ENCODE data around the gene KPNA1. TPM values are rescaled to one million over a fixed set of nuclear protein-coding genes. Genes with fewer than 3 reads are reported as not detected.

The KPNA1 gene
- total RNA-seq, 1 donor from 2014 or later: 54.0 TPM

DNA sequence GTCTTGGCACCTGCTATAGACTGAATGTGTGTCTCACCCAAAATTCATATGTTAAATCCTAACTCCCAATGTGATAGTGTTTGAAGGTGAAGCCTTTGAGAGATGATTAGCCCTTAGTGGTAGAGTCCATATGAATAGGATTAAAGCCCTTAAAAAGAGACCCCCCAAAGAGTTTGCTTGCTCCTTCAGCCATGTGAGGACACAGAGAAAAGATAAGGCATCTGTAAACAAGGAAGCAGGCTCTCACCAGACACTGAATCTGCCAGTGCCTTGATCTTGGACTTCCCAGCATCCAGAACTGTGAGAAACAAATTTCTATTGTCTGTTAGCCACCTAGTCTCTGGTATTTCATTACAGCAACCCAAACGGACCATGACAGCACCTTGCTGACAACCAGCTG, 16.6 kb downstream of the KPNA1 start:
- Histone ChIP-seq H3K4me1 (peaks cover 11% of the 10 kb centered on the region), H3K27ac (no peak overlapping the region), H3K4me3 (no peak overlapping the region), H3K27me3 (no peaks in the 10 kb centered on the region), H3K9me3 (no peaks in the 10 kb centered on the region), H3K36me3 (peaks cover 0 to 31% of the 10 kb centered on the region in 2 donors)
- DNase-seq (ENCODE audit: extremely low spot score in 2 of 2): no peak
- intact Hi-C loops (cut with DNase I): no loop called here
- TF ChIP-seq POLR2A (IDR thresholded peaks at IDR 0.05) (no peak), POLR2AphosphoS5 (IDR thresholded peaks at IDR 0.05; ENCODE audit: insufficient read depth in 1 of 2, low read depth in 1 of 2) (no peak)
- TF ChIP-seq, protein P1, sequence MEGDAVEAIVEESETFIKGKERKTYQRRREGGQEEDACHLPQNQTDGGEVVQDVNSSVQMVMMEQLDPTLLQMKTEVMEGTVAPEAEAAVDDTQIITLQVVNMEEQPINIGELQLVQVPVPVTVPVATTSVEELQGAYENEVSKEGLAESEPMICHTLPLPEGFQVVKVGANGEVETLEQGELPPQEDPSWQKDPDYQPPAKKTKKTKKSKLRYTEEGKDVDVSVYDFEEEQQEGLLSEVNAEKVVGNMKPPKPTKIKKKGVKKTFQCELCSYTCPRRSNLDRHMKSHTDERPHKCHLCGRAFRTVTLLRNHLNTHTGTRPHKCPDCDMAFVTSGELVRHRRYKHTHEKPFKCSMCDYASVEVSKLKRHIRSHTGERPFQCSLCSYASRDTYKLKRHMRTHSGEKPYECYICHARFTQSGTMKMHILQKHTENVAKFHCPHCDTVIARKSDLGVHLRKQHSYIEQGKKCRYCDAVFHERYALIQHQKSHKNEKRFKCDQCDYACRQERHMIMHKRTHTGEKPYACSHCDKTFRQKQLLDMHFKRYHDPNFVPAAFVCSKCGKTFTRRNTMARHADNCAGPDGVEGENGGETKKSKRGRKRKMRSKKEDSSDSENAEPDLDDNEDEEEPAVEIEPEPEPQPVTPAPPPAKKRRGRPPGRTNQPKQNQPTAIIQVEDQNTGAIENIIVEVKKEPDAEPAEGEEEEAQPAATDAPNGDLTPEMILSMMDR (IDR thresholded peaks at IDR 0.05): no peak

DNA sequence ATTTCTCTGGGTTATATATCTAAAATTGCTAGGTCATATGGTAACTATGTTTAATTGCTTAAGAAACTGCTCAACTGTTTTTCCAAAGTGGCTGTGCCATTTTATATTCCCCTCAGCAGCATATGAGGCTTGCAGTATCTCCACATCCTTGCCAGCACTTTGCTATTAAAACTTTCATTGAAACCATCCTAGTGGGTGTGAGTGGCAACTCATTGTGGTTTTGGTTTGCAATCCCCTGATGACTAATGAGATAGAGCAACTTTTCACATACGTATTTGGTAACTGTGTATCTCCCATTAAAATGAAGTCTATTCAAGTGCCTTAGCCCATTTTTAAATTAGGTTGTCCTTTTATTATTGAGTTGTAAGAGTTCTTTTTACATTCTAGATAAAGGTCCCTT, 17.3 kb downstream of the KPNA1 start:
- intact Hi-C loops (cut with DNase I): no loop called here
- Histone ChIP-seq H3K27me3 (no peaks in the 10 kb centered on the region), H3K36me3 (peaks cover 0 to 31% of the 10 kb centered on the region in 2 donors), H3K27ac (no peak overlapping the region), H3K4me3 (no peak overlapping the region), H3K4me1 (peaks cover 11% of the 10 kb centered on the region), H3K9me3 (no peaks in the 10 kb centered on the region)
- DNase-seq (ENCODE audit: extremely low spot score in 2 of 2): no peak
- TF ChIP-seq POLR2AphosphoS5 (IDR thresholded peaks at IDR 0.05; ENCODE audit: insufficient read depth in 1 of 2, low read depth in 1 of 2) (peak in 1 of 2 donors; percentile 41), POLR2A (IDR thresholded peaks at IDR 0.05) (no peak)
- TF ChIP-seq, protein P1 (IDR thresholded peaks at IDR 0.05): no peak

DNA sequence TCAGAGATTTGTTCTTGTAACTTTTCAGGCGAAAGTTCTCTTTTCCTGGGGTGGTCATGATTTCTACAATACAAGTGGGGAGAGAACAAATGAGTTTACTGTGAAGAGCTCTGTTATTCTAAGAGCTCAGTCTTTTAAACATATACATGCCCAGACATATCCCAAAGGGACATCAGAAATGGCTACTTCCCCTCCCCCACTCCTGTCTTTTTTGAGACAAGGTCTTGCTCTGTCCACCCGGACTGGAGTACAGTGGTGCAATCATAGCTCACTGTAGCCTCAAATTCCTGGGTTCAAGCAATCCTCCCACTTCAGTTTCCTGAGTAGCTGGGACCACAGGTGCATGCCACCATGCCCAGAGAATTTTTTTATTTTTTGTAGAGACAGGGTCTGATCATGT, 18.2 kb downstream of the KPNA1 start:
- no peaks in the 10 kb centered on the region for H3K27me3 ChIP-seq
- H3K36me3 ChIP-seq: peaks cover 0 to 31% of the 10 kb centered on the region in 2 donors
- no peaks in the 10 kb centered on the region for H3K9me3 ChIP-seq
- H3K27ac ChIP-seq: no peak overlapping the region
- H3K4me3 ChIP-seq: no peak overlapping the region
- no peak for DNase-seq (ENCODE audit: extremely low spot score in 2 of 2)
- TF ChIP-seq POLR2A (IDR thresholded peaks at IDR 0.05): no peak
- TF ChIP-seq, protein P1 (IDR thresholded peaks at IDR 0.05): no peak
- no peak for TF ChIP-seq POLR2AphosphoS5 (IDR thresholded peaks at IDR 0.05; ENCODE audit: insufficient read depth in 1 of 2, low read depth in 1 of 2)
- intact Hi-C loops (cut with DNase I): no loop called here
- peaks cover 11% of the 10 kb centered on the region for H3K4me1 ChIP-seq

DNA sequence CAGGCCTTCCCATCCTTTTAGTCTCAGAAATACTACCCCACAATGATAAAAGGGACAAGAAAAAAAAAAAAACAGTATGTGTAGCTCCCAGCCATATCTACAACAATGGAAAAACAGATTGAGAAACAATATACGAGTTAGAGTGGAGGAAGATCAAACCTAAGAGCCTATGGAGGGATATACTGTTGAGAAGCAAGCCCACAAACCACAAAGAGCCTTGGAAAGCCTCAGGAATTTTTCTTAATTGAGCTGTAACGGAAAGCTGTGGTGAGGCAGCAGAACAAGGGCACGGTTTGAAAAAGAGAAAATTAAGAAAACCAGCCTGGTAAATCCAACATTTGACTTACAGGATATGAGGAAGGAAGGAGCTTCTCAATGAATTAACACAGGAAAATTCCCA, 21.4 kb downstream of the KPNA1 start:
- Histone ChIP-seq H3K9me3 (no peaks in the 10 kb centered on the region), H3K4me1 (peaks cover 11% of the 10 kb centered on the region), H3K4me3 (no peak overlapping the region), H3K36me3 (peaks cover 0 to 31% of the 10 kb centered on the region in 2 donors), H3K27ac (no peak overlapping the region), H3K27me3 (no peaks in the 10 kb centered on the region)
- TF ChIP-seq, protein P1 (IDR thresholded peaks at IDR 0.05): no peak
- TF ChIP-seq POLR2AphosphoS5 (IDR thresholded peaks at IDR 0.05; ENCODE audit: insufficient read depth in 1 of 2, low read depth in 1 of 2): no peak
- TF ChIP-seq POLR2A (IDR thresholded peaks at IDR 0.05): no peak
- DNase-seq (ENCODE audit: extremely low spot score in 2 of 2): no peak
- intact Hi-C loops (cut with DNase I): no loop called here

DNA sequence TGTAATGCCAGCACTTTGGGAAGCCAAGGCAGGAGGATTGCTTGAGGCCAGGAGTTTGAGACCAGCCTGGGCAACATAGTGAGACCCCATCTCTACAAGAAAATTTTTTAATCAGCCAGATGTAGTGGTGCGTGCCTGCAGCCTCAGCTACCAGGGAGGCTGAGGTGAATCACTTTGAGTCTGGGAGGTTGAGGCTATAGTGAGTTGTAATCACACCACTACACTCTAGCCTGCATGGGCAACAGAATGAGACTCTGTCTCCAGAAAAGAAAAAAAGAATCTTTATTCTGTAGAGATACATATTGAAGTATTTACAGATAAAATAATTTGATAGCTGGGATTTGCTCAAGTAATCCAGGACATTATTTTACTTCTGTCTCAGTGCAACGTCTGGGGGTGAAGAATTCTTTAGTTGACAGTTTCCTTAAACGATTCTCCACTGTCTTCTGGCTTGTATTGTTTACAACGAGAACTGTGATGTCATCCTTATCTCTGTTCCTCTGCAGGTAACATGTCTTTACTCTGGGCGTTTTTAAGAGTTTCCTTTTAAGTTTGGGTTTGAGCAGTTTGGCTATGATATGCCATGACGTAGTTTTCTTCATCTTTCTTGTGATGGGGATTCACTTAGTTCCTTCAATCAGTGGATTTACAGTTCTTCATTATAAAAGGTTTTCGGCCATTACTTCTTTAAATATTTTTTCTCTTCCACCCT, 26.3 kb downstream of the KPNA1 start:
- Histone ChIP-seq H3K36me3 (peaks cover 0 to 3% of the 10 kb centered on the region in 2 donors), H3K4me1 (peaks cover 3% of the 10 kb centered on the region), H3K4me3 (no peak overlapping the region), H3K27ac (no peak overlapping the region), H3K9me3 (no peaks in the 10 kb centered on the region), H3K27me3 (no peaks in the 10 kb centered on the region)
- DNase-seq (ENCODE audit: extremely low spot score in 2 of 2): no peak
- intact Hi-C loops (cut with DNase I): no loop called here
- no peak for TF ChIP-seq POLR2A (IDR thresholded peaks at IDR 0.05)
- TF ChIP-seq, protein P1 (IDR thresholded peaks at IDR 0.05): no peak

Data from vagina (tissue), 2 donors.